Fibroblast of the aortic adventitia (primary cell): ENCODE data around the gene BAX. TPM values are rescaled to one million over a fixed set of nuclear protein-coding genes. Genes with fewer than 3 reads are reported as not detected.

Experiments used
- DNase-seq: peaks from one replicate; pipeline ENCODE4 v3.0.0-alpha.2; 2010; ENCODE audit warnings: low read depth
- H3K4me3 ChIP-seq: 2 replicates; pipeline ENCODE4 v1.5.1; 2011; ENCODE audit warnings: low read depth, mild to moderate bottlenecking, control low read depth, low read length, moderate library complexity
- total RNA-seq: library from RNA; depleted of rRNA; stranded (reverse); fragments of >200 nt; gene quantifications from 2 replicates; pipeline ENCODE4 v1.2.3, GENCODE V29; 2012; ENCODE audit warnings: low replicate concordance
- TF ChIP-seq, protein P1 (sequence below): IDR thresholded peaks from 2 replicates; pipeline ENCODE4 v1.5.1; 2011; ENCODE audit warnings: mild to moderate bottlenecking, low read length, control low read depth, inconsistent platforms; ENCODE audit not compliant: insufficient read depth

The BAX gene
- total RNA-seq, 1 donor = 45.8 TPM

GRCh38 chr19:48962849-48963165 is 8.1 kb downstream of the BAX start:
- DNase-seq = no peak
- H3K4me3 ChIP-seq = no peak overlapping the region
- TF ChIP-seq, protein P1, sequence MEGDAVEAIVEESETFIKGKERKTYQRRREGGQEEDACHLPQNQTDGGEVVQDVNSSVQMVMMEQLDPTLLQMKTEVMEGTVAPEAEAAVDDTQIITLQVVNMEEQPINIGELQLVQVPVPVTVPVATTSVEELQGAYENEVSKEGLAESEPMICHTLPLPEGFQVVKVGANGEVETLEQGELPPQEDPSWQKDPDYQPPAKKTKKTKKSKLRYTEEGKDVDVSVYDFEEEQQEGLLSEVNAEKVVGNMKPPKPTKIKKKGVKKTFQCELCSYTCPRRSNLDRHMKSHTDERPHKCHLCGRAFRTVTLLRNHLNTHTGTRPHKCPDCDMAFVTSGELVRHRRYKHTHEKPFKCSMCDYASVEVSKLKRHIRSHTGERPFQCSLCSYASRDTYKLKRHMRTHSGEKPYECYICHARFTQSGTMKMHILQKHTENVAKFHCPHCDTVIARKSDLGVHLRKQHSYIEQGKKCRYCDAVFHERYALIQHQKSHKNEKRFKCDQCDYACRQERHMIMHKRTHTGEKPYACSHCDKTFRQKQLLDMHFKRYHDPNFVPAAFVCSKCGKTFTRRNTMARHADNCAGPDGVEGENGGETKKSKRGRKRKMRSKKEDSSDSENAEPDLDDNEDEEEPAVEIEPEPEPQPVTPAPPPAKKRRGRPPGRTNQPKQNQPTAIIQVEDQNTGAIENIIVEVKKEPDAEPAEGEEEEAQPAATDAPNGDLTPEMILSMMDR = no peak

DNA sequence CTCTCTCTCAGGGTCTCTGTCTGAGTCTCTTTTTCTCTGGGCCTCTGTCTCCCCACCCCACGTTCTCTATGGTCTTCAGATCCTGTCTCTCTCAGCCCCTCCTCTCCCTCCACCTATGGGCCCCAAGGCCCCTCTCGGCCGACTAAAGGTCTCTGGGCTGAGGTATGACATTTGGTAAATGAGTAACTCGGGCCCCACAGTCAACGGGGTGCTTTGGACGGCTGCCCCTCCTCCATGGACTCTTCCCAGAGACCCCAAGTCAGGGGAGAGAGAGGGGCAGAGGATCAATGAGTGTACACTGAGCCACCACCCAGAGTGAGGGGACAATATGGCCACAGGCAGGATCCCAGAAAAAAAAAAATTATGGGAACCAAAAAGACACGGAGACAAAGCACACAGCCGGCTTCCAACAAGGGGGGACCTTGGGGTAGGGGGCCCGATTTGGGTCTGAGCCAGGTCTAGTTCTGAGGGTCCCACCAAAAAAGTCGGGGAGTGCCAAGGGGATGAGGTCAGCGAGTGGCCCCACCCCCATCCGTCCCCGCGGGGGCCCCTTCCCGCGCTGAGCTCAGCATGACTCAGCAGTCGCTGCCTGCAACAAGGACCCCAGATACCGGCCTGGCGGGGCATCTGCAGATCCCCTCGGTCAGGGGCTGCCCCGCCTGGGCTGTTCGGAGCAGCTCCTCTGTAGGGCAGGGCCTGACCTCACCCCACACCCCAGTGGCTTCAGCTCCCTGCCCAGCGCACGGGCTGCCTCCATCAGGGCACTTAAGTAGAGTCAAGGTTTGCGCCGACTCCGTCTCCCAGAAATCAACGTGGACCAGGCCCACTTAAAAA is 8.9 kb downstream of the BAX start:
- peak; percentile 73 for DNase-seq

DNA sequence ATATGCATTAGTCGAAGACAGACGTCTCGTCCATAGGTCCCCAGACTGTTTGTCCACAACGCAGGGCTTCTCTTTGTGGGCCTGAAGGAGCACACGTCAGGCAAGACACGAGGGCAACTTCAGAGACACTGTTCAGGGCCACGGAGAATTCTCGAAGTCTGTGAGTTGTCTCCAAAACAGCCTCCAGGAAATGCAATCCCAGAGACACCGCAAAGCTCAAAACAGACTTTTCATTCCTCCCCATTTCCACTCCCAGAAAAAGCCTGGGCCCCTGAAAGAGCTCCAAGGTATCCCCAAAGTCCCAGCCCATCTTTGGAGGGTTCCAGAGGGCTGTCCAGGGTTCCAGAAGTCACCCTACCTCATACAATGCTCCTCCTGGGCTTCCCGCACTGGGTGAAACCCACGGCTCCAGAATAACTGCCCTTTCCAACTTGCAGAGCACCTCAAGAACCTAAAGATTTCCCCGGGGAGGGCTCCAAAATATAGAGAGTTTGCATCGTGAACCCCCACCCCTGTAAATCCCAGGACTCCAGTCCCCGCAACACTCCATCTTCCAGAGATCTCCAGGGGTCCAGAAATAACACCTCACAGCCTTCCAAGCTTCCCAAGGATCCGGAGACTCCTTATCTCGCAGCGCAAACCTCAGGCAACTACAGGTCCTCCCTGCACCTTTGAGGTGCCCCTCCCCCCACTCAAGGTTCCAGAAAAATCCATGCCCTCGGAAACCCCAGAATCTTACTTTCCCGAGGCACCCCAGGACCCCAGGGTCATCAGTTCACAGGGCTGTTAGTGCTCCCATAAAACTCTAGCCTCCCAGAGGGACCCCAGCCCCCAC is 9.7 kb downstream of the BAX start:
- TF ChIP-seq, protein P1 = no peak
- DNase-seq = peak; percentile 72
- peak overlapping the region; percentile 64 for H3K4me3 ChIP-seq

More for the DNA sequence above, 8.9 kb downstream of the BAX start:
- peak overlapping the region; percentile 64 for H3K4me3 ChIP-seq
- TF ChIP-seq, protein P1 = no peak

- peak within 1 kb of the TSS; percentile 99 for H3K4me3 ChIP-seq
- TF ChIP-seq, protein P1 = no peak
- peak; percentile 96 for DNase-seq
These were observed 10.5 kb downstream of the BAX start, which contains the start of gene FTL for GRCh38 chr19:48965040-48965805. FTL (plus strand) TSS chr19:48965309; CDS start chr19:48965508, 199 bp downstream.

DNA sequence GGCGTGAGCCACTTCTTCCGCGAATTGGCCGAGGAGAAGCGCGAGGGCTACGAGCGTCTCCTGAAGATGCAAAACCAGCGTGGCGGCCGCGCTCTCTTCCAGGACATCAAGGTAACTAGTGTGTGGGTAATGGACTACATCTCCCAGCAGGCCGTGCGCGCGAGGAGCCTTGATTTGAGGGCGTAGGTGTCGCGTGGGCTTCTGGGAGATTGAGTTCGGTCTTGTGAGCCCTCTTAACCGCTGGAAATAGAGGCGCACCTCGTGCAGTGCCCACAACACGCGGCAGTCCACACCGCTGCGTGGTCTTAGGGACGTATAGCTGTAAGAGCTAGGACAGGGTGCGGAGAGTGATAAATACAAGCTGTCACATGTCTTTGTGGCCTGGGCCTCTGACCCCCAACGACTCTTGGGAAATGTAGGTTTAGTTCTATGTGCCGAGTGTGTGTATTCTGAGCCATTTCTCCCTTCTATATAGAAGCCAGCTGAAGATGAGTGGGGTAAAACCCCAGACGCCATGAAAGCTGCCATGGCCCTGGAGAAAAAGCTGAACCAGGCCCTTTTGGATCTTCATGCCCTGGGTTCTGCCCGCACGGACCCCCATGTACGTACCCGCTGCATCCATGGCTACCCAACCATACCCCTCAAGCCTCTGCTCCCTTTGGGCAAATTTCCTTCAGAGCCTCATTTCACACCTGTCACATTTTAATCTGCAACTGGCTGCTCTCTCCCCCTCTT is 11.3 kb downstream of the BAX start:
- TF ChIP-seq, protein P1 = no peak
- DNase-seq = peak; percentile 79

More for the DNA sequence above, 11.3 kb downstream of the BAX start:
- peak overlapping the region; percentile 99 for H3K4me3 ChIP-seq
